Middle frontal gyrus (tissue), 1 donor: ENCODE measurements around the gene PKD2L2.
"Not testable (repeated sequence)": the region's sequence is repeated elsewhere in the genome, so short reads cannot be mapped to it uniquely, and the experiment has no call there.

Source experiments
- DNase-seq: peaks from one replicate; pipeline ENCODE4 v3.0.0-alpha.2; 2015; ENCODE audit warnings: low spot score; ENCODE audit errors: extremely low spot score

The PKD2L2 gene

GRCh38 chr5:137887831-137888230, 1.4 kb upstream of the PKD2L2 start:
- DNase-seq = peak; percentile 44

GRCh38 chr5:137888466-137888862, 793 bp upstream of the PKD2L2 start:
- no peak for DNase-seq

GRCh38 chr5:137890845-137891244, 1.6 kb downstream of the PKD2L2 start:
- DNase-seq = no peak

- DNase-seq = no peak
Measured at GRCh38 chr5:137891849-137892248, 2.6 kb downstream of the PKD2L2 start.

- no peak for DNase-seq
Measured at GRCh38 chr5:137894586-137894985, 5.3 kb downstream of the PKD2L2 start.

- no peak for DNase-seq
Measured at GRCh38 chr5:137896560-137896959, 7.3 kb downstream of the PKD2L2 start.

GRCh38 chr5:137899493-137899892, 10.2 kb downstream of the PKD2L2 start:
- no peak for DNase-seq

- no peak for DNase-seq
Measured at GRCh38 chr5:137901011-137901817, 12.0 kb downstream of the PKD2L2 start.

- no peak for DNase-seq
Measured at GRCh38 chr5:137902408-137903133, 13.3 kb downstream of the PKD2L2 start.

GRCh38 chr5:137914758-137915157, 25.5 kb downstream of the PKD2L2 start:
- no peak for DNase-seq

- no peak for DNase-seq
Measured at GRCh38 chr5:137916923-137917322, 27.7 kb downstream of the PKD2L2 start.

GRCh38 chr5:137921931-137922330, 32.7 kb downstream of the PKD2L2 start:
- no peak for DNase-seq

- DNase-seq = no peak
Measured at GRCh38 chr5:137923856-137924255, 34.6 kb downstream of the PKD2L2 start.

- no peak for DNase-seq
Measured at GRCh38 chr5:137932800-137933199, 43.5 kb downstream of the PKD2L2 start.

GRCh38 chr5:137933491-137933911, 44.2 kb downstream of the PKD2L2 start:
- DNase-seq = no peak

GRCh38 chr5:137935190-137935589, 45.9 kb downstream of the PKD2L2 start:
- no peak for DNase-seq

- DNase-seq = no peak
Measured at GRCh38 chr5:137935694-137936093, 46.4 kb downstream of the PKD2L2 start.

GRCh38 chr5:137937994-137938750, 48.9 kb downstream of the PKD2L2 start:
- DNase-seq = no peak

GRCh38 chr5:137938751-137939143, 49.5 kb downstream of the PKD2L2 start:
- DNase-seq = no peak

GRCh38 chr5:137939331-137939730, 50.1 kb downstream of the PKD2L2 start:
- no peak for DNase-seq

GRCh38 chr5:137944280-137944679, 55.0 kb downstream of the PKD2L2 start:
- DNase-seq = not testable (repeated sequence)

- no peak for DNase-seq
Measured at GRCh38 chr5:137945825-137946224, 56.6 kb downstream of the PKD2L2 start.
